Measurements from ENCODE around the gene RNF145.

DNA sequence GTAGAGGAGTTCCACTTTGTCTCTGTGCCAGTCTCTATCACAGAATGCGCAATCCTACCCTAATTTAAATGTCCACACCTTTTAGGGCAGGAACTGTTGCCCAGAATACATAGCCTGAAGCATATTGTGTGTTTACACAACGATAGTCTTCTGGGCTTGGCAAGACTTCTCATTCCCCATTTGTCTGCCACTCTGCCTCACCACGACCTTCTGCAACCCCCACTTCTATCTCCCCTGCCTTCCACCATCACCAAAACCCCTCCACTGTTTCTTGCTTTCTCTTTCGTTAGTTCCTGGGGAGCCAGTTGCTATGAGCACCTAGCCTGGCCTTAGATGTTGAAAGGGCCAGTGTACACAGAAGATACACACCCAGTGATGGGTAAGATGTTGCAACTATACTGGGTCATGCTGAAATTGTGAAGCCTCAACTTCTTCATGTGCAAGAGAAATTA is 883 bp upstream of the RNF145 start:
- TF ChIP-seq CTCF (IDR thresholded peaks at IDR 0.05) (no peak), POLR2A (IDR thresholded peaks at IDR 0.05) (no peak)

All from esophagus squamous epithelium (tissue), 4 donors.